ENCODE results near the gene RAC3. TPM values are rescaled to one million over a fixed set of nuclear protein-coding genes. Genes with fewer than 3 reads are reported as not detected.

The RAC3 gene
- total RNA-seq, 4 donors from 2014 or later = 13.7 to 34.1 (median 14.8) TPM

DNA sequence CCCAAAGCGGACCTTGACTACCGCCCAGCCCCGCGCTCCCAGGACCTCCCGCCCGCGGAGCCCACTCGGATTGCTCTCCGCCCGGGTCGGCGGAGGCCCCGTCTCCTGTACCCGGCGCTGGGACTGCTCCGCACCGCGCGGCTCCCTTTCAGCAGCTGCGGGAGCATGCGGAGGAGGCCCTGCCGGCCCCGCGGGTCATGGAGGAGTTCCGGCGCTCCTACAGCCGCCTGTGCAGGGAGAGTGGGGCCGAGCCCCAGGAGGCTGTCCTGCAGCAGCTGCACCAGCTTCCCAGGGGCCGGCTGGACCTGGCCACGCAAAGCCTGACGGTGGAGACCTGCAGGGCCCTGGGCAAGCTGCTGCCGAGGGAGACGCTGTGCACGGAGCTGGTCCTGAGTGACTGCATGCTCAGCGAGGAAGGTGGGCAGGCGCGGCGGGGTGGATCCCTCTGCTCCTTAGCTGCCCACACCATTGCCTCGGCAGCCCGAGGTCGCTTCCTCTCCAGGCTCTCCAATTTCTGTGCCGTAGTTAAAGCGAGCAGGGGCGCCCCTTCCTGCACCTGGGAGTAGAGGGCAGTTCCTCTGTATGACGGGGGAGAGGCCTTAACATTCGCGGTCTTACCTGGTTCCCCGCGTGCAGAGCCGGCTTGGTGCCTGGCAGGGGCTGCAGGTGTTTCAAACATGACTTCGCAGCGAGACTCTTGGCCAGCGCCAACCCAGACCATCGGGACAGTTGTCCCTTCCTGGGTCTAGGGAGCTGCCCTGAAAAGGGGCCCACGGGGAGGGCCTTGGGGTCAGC lies 7.8 kb upstream of the RAC3 start:
- H3K9me3 ChIP-seq = no peaks in the 10 kb centered on the region
- WGBS = 5% methylated on average over 14 of the region's 55 CpGs
- no peak overlapping the region for H3K27ac ChIP-seq
- H3K4me3 ChIP-seq = peak overlapping the region; percentile 84
- TF ChIP-seq POLR2A (IDR thresholded peaks at IDR 0.05) (no peak), EP300 (IDR thresholded peaks at IDR 0.05) (no peak), POLR2AphosphoS5 (IDR thresholded peaks at IDR 0.05) (no peak)
- TF ChIP-seq, protein P1, sequence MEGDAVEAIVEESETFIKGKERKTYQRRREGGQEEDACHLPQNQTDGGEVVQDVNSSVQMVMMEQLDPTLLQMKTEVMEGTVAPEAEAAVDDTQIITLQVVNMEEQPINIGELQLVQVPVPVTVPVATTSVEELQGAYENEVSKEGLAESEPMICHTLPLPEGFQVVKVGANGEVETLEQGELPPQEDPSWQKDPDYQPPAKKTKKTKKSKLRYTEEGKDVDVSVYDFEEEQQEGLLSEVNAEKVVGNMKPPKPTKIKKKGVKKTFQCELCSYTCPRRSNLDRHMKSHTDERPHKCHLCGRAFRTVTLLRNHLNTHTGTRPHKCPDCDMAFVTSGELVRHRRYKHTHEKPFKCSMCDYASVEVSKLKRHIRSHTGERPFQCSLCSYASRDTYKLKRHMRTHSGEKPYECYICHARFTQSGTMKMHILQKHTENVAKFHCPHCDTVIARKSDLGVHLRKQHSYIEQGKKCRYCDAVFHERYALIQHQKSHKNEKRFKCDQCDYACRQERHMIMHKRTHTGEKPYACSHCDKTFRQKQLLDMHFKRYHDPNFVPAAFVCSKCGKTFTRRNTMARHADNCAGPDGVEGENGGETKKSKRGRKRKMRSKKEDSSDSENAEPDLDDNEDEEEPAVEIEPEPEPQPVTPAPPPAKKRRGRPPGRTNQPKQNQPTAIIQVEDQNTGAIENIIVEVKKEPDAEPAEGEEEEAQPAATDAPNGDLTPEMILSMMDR (IDR thresholded peaks at IDR 0.05) = no peak
- no peaks in the 10 kb centered on the region for H3K27me3 ChIP-seq
- DNase-seq (ENCODE audit: low spot score in 2 of 2) = no peak
- no peaks in the 10 kb centered on the region for H3K36me3 ChIP-seq
- peaks cover 32% of the 10 kb centered on the region for H3K4me1 ChIP-seq

DNA sequence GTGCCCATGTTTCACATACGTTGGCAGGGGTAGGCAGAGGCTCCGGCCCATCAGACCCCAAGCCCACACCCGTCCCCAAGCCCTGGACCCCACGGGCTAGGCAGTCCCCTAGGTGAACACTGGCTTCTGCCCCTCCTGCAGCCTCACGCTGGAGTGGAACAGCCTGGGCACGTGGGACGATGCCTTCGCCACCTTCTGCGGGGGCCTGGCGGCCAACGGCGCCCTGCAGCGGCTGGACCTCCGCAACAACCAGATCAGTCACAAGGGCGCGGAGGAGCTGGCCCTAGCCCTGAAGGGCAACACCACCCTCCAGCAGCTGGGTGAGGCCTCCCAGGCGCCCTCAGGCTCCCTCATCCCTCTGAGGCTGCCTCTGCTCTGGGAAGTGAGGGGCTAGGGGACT lies 6.6 kb upstream of the RAC3 start:
- H3K4me1 ChIP-seq = peaks cover 36% of the 10 kb centered on the region
- no peaks in the 10 kb centered on the region for H3K9me3 ChIP-seq
- no peak overlapping the region for H3K27ac ChIP-seq
- no peak for TF ChIP-seq POLR2AphosphoS5 (IDR thresholded peaks at IDR 0.05)
- no peak for TF ChIP-seq POLR2A (IDR thresholded peaks at IDR 0.05)
- TF ChIP-seq, protein P1 (IDR thresholded peaks at IDR 0.05) = no peak
- TF ChIP-seq EP300 (IDR thresholded peaks at IDR 0.05) = no peak
- 83% methylated on average over 1 of the region's 17 CpGs for WGBS
- no peaks in the 10 kb centered on the region for H3K27me3 ChIP-seq
- no peak for DNase-seq (ENCODE audit: low spot score in 2 of 2)
- no peak overlapping the region for H3K4me3 ChIP-seq
- H3K36me3 ChIP-seq = no peaks in the 10 kb centered on the region

DNA sequence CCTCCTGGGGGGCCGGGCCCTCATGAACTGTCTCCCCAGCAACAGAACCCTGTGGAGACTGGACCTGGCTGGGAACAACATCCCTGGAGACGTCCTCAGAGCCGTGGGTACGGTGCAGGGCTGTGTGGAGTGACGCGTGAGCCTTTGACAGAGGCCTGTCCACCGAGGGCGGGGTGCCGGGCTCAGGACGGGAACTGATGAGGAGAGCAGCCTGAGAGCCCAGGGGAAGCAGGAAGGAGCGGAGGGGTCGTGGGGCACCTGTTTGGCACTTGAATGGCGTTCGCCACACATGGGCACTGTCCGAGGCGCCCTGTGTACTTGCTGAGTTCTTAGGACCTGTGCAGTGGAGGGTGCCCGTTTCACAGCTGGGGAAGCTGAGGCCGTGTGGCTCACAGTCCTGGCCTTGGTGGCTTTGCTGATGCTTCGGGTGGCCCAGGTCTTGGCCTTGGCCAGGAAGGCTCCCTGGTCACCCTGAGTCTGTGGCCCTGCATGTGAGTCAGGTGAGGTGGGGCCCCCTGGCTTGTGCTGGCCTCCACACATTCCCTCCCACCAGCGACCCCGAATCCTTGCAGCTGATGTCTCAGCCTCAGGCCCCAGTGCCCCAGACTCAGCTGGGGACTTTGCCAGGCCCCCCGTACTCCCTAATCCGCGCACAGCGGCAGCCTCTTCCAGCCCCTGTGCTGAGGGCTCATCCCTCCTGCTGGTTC lies 5.9 kb upstream of the RAC3 start:
- Histone ChIP-seq H3K27ac (no peak overlapping the region), H3K36me3 (no peaks in the 10 kb centered on the region), H3K9me3 (no peaks in the 10 kb centered on the region), H3K4me3 (no peak overlapping the region), H3K4me1 (peaks cover 43% of the 10 kb centered on the region), H3K27me3 (no peaks in the 10 kb centered on the region)
- no peak for DNase-seq (ENCODE audit: low spot score in 2 of 2)
- WGBS = 92% methylated on average over 16 of the region's 25 CpGs
- TF ChIP-seq EP300 (IDR thresholded peaks at IDR 0.05) (no peak), POLR2AphosphoS5 (IDR thresholded peaks at IDR 0.05) (no peak), POLR2A (IDR thresholded peaks at IDR 0.05) (no peak)
- TF ChIP-seq, protein P1 (IDR thresholded peaks at IDR 0.05) = no peak

DNA sequence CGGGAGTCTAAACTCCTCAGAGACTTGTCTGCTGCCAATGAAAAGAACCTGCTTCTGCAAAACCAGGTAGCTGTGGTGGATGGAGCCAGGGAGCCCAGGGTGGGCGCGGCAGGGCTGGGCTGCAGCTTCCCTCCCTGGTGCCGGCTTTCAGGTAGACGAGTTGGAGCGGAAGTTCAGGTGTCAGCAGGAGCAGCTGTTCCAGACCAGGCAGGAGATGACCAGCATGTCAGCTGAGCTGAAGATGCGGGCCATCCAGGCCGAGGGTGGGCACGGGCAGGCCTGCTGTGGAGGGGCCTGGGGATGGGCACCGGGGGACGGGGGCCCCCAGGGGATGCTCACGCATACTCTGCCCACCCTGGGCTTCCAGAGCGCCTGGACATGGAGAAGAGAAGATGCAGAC lies 3.2 kb upstream of the RAC3 start:
- no peak overlapping the region for H3K4me3 ChIP-seq
- peaks cover 7% of the 10 kb centered on the region for H3K27me3 ChIP-seq
- TF ChIP-seq, protein P1 (IDR thresholded peaks at IDR 0.05) = no peak
- TF ChIP-seq EP300 (IDR thresholded peaks at IDR 0.05) (no peak), POLR2AphosphoS5 (IDR thresholded peaks at IDR 0.05) (no peak), POLR2A (IDR thresholded peaks at IDR 0.05) (no peak)
- 93% methylated on average over 6 of the region's 13 CpGs for WGBS
- no peaks in the 10 kb centered on the region for H3K36me3 ChIP-seq
- no peaks in the 10 kb centered on the region for H3K9me3 ChIP-seq
- DNase-seq (ENCODE audit: low spot score in 2 of 2) = no peak
- peaks cover 44% of the 10 kb centered on the region for H3K4me1 ChIP-seq
- H3K27ac ChIP-seq = no peak overlapping the region

DNA sequence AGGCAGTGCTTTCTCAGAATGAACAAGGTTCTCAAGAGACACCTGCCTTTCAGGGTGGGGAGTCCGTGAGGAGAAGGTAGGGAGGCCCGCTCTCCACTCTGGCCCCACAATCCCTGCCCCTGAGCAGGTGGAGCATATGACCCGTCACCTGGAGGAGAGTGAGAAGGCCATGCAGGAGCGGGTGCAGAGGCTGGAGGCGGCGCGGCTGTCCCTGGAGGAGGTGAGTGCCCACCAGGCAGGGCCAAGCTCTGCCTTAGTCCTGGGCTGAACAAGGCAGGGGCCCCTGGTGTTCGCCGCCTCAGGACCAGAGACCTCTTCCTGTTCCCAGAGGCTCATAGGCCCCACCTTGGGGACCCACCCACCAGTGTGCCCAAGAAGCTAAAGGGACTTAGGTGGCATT lies 2.5 kb upstream of the RAC3 start:
- Histone ChIP-seq H3K36me3 (no peaks in the 10 kb centered on the region), H3K4me3 (no peak overlapping the region), H3K27ac (no peak overlapping the region), H3K9me3 (no peaks in the 10 kb centered on the region), H3K4me1 (peaks cover 37% of the 10 kb centered on the region), H3K27me3 (peaks cover 7% of the 10 kb centered on the region)
- WGBS = 96% methylated on average over 7 of the region's 9 CpGs
- no peak for DNase-seq (ENCODE audit: low spot score in 2 of 2)
- no peak for TF ChIP-seq POLR2A (IDR thresholded peaks at IDR 0.05)
- TF ChIP-seq POLR2AphosphoS5 (IDR thresholded peaks at IDR 0.05) = no peak
- TF ChIP-seq, protein P1 (IDR thresholded peaks at IDR 0.05) = no peak
- TF ChIP-seq EP300 (IDR thresholded peaks at IDR 0.05) = no peak
